Pancreas (tissue), 10 donors: Measurements from ENCODE around the gene C11orf24. TPM values are rescaled to one million over a fixed set of nuclear protein-coding genes. Genes with fewer than 3 reads are reported as not detected.

ENCODE experiments used
- ATAC-seq, 4 donors: fragments of 200-7000 bp; cut with Tn5 transposase; one replicate each; pipeline versions ENCODE4 v1.8.0 to v1.9.1; 2020; ENCODE audit warnings: mild to moderate bottlenecking in 4 of 4, moderate library complexity in 4 of 4
- DNase-seq, 6 donors: peaks; one replicate each; pipeline ENCODE4 v3.0.0-alpha.2; 2020
- FAIRE-seq: peaks from 2 replicates; lab custom pipeline; 2012; peaks lifted over from hg19 to GRCh38; lab: Jason Lieb, UNC
- H3K27ac ChIP-seq, 4 donors: fragments of 200-600 bp; sonication (generic); 1 replicate in 3 of 4; 2 replicates in 1 of 4; pipeline versions ENCODE4 v1.5.0 to v1.8.0; 2020
- H3K27me3 ChIP-seq, 4 donors: fragments of 200-600 bp; one replicate each; pipeline ENCODE4 v1.8.0; 2021
- H3K36me3 ChIP-seq, 3 donors: fragments of 200-600 bp; sonication (generic) in 1 of 3; one replicate each; pipeline versions ENCODE4 v1.5.0 to v1.8.0; 2020 to 2021
- H3K4me1 ChIP-seq, 3 donors: fragments of 200-600 bp; one replicate each; pipeline ENCODE4 v1.8.0; 2021
- H3K4me3 ChIP-seq, 4 donors: fragments of 200-600 bp; sonication (generic) in 2 of 4; one replicate each; pipeline versions ENCODE4 v1.5.0 to v1.8.0; 2020 to 2021
- H3K9me3 ChIP-seq, 4 donors: fragments of 200-600 bp; one replicate each; pipeline ENCODE4 v1.8.0; 2021
- WGBS, 2 donors: extraction: QIAGEN DNeasy Blood & Tissue Kit; methylation state at CpG; one replicate each; pipeline ENCODE4 v1.1.7; 2013; 5-methylcytosine and 5-hydroxymethylcytosine counted together
- intact Hi-C, 3 donors: fragments of 100-400 bp; cut with DNase I; formaldehyde crosslinking; loops; one replicate each; pipeline versions ENCODE4 v1.11.1 to v1.14.2; 2022
- polyA plus RNA-seq, 2 donors: library from polyadenylated mRNA; stranded (reverse); fragments of 200-250 nt; gene quantifications; one replicate each; pipeline ENCODE4 v1.2.3, GENCODE V29; 2013
- total RNA-seq, 6 donors: library from RNA; stranded (reverse); fragmentation: NEBNext Ultra II Directional in 4 of 6; extraction: Animal tissue kit (Norgen Biotek cat#: 25700) in 4 of 6; gene quantifications; one replicate each; pipeline versions ENCODE4 v1.2.1 to v1.2.4, GENCODE V29; 2021 to 2023
- TF ChIP-seq, protein P1 (sequence below), 4 donors: fragments of 200-600 bp; sonication (generic) in 3 of 4; IDR thresholded peaks; one replicate each; pipeline versions ENCODE4 v1.5.0 to v1.8.0; 2021; ENCODE audit warnings: antibody characterized with exemption in 4 of 4
- donor health status: healthy with polysubstance abuse.
- donor health status: DM: no; HTN: no; CAD: no; lungs with moderate emphysema.
- donor health status: DM: no; HTN: no; CAD: no.
- donor health status: control.
- donor health status: control.
- donor health status: Bipolar disorder and iron deficiency.
- donor health status: DM: yes; HTN: yes; CAD: no.
- donor health status: DM: no; HTN: no; CAD: no.
- donor health status: DM: no; HTN: no; CAD: no.
- donor health status: DM: yes; HTN: yes; CAD: no.

The C11orf24 gene
- total and polyA plus RNA-seq, 8 donors = 12.4 to 20.3 (median 17.8) TPM

DNA sequence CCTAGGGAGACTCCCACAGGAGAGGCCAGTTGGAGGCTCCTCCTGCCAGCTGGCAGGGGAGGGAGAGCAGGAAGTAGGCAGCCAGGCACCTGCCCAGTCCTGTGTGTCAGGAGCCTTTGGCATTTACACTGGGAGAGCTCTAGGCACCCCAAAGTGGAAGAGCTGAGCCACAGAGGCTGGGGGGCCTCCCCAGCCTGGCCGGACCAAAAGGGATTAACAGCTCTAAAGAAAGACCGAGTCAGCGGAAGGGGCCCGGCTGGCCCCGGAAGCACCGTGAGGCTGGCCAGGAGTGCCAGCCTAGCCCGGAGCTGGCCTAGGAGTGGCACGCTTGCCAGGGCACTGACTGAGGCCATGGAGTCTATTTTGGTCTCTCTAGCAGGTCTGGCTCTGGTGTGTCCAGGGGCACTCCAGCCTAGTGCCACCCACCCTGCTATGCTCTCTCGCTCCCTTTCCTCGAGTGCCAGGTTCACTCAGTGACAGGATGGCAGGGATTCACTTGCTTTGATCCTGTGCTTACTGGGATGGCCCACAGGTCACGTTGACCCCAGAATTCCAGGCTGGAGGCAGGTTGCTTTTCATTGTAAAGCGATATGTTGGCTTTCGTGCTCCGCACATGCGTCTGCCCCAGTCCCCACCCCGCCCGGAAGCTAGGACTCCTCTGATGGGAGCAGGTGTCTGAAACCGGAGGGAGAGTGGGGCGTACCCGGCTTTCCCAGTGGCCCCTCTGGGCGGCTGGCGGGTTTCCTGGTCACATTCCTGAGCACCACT lies 55.4 kb downstream of the C11orf24 start:
- no peaks in the 10 kb centered on the region for H3K36me3 ChIP-seq
- WGBS, 2 donors = 75 to 81% methylated on average over 22 of the region's 22 CpGs
- intact Hi-C loops = no loop called here
- peaks cover 0 to 6% (median under 1%) of the 10 kb centered on the region in 3 donors for H3K4me1 ChIP-seq
- H3K4me3 ChIP-seq = no peak overlapping the region
- H3K27me3 ChIP-seq = no peaks in the 10 kb centered on the region
- DNase-seq (peak; percentile 33 to 82 (median 56)), FAIRE-seq (no peak), ATAC-seq (peak in 3 of 4 donors; percentile 25 to 36 (median 33))
- H3K27ac ChIP-seq = peak overlapping the region in 2 of 4 donors; percentile 26 to 44
- no peaks in the 10 kb centered on the region for H3K9me3 ChIP-seq
- TF ChIP-seq, protein P1, sequence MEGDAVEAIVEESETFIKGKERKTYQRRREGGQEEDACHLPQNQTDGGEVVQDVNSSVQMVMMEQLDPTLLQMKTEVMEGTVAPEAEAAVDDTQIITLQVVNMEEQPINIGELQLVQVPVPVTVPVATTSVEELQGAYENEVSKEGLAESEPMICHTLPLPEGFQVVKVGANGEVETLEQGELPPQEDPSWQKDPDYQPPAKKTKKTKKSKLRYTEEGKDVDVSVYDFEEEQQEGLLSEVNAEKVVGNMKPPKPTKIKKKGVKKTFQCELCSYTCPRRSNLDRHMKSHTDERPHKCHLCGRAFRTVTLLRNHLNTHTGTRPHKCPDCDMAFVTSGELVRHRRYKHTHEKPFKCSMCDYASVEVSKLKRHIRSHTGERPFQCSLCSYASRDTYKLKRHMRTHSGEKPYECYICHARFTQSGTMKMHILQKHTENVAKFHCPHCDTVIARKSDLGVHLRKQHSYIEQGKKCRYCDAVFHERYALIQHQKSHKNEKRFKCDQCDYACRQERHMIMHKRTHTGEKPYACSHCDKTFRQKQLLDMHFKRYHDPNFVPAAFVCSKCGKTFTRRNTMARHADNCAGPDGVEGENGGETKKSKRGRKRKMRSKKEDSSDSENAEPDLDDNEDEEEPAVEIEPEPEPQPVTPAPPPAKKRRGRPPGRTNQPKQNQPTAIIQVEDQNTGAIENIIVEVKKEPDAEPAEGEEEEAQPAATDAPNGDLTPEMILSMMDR (IDR thresholded peaks at IDR 0.05) = no peak

DNA sequence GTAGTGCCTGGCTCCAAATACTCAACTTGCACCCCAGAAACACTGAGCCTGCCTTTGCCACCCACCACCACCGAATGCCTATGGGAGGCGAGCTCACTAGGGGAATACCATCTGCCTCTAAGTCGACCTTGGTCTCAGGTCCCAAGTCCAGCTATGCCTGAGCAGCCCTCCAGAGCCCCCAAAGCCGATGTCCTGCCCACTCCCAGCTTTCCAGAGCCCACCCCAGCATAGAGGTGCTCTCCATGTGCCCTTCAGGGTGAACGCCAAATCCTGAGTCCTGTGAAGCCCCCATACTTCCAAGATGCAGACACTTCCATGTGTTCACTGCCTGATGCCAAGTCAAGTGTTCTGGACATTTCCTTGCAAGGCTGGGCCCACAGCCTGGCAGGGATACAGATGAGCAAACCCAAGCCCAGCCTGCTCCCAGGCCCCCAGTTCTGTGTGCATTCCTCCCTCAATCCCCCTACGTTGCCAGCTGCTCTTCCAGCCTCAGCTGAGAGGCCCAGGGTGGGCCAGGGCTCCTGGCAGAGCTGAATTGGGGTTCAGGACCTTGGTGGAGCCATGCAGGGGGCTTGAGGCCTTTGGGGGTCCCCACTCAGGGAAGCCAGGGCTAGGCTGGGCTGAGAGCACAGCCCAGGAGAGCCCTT lies 56.1 kb downstream of the C11orf24 start:
- TF ChIP-seq, protein P1 (IDR thresholded peaks at IDR 0.05) = no peak
- whole genome bisulfite sequencing, 2 donors = 75 to 78% methylated on average over 6 of the region's 6 CpGs
- H3K36me3 ChIP-seq = no peaks in the 10 kb centered on the region
- ATAC-seq (no peak), DNase-seq (peak in 1 of 6 donors; percentile 39), FAIRE-seq (no peak)
- H3K27me3 ChIP-seq = no peaks in the 10 kb centered on the region
- peaks cover 0 to 13% (median 5%) of the 10 kb centered on the region in 3 donors for H3K4me1 ChIP-seq
- peak overlapping the region in 2 of 4 donors; percentile 26 to 44 for H3K27ac ChIP-seq
- H3K4me3 ChIP-seq = no peak overlapping the region
- no peaks in the 10 kb centered on the region for H3K9me3 ChIP-seq
- intact Hi-C loops = no loop called here

DNA sequence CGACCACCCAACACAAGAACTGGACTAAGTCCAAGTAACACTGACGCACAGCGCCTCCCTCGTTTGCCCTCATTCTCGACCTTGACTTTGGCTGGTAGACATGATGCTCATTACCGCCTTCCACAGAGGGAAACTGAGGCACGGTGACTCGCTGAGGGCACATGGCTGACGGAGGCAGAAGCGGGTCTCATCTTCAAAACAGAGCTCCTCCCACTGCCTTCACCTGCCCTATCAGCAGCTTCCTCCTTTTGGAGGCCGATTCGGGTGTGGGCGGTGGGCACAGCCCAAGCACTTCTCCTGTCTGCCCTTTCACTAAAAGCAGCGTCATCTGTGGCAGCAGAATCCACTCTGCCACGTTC lies 56.7 kb downstream of the C11orf24 start:
- FAIRE-seq (no peak), DNase-seq (peak in 3 of 6 donors; percentile 27 to 46 (median 29)), ATAC-seq (no peak)
- intact Hi-C loops = no loop called here
- Histone ChIP-seq H3K4me3 (no peak overlapping the region), H3K27me3 (no peaks in the 10 kb centered on the region), H3K36me3 (no peaks in the 10 kb centered on the region), H3K4me1 (peaks cover 0 to 14% (median 5%) of the 10 kb centered on the region in 3 donors), H3K9me3 (no peaks in the 10 kb centered on the region), H3K27ac (no peak overlapping the region)
- TF ChIP-seq, protein P1 (IDR thresholded peaks at IDR 0.05) = no peak
- WGBS, 2 donors = 77% methylated on average over 15 of the region's 15 CpGs

DNA sequence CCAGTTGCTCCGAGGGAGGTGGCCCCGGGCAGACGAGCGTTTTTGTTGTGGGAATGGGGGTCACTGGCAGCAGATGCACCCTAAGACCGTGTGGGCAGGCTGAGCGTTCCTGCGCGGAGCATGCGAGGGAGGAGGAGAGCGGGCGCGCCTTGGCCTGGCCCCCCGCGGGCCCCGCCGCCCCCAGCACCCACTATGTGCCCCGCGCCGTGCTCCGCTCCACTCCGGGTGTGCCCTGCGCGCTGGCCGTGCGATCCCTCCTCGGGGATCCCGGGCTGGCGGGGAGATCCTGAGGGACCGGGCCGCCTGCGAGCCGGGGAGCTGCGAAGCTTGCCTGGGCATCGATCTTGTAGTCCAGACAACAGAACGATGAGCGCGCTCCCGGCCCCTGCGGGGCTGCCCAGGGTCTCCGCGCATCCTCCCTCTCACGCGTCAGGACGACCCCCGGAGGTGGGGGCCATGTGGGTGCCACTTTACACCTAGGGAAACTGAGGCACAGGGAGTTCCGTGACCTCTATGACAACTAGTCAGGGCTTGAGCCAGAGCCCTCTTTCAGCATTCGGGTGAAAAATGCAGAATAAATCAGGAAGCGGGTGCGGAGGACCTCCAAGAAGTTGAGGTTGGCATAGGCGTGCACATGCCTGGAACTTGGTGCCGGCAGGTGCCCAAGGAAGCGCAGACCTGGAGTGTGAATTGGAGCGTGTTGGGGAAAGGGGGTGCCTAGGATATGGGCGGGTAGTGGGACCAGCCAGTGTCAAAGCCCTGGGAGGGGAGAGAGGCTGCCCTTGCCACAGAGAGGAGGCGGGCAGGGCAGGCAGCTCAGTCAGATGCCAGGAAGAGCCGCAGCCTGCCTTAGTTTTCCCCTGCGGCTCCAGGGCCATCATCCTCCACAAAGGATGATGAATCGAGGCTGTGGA lies 57.3 kb downstream of the C11orf24 start:
- intact Hi-C loops = no loop called here
- peak overlapping the region; percentile 67 to 77 (median 70) for H3K4me3 ChIP-seq
- no peaks in the 10 kb centered on the region for H3K9me3 ChIP-seq
- 17 to 21% methylated on average over 46 to 58 of the region's 58 CpGs for WGBS, 2 donors
- H3K36me3 ChIP-seq = no peaks in the 10 kb centered on the region
- peaks cover 0 to 14% (median 5%) of the 10 kb centered on the region in 3 donors for H3K4me1 ChIP-seq
- H3K27me3 ChIP-seq = no peaks in the 10 kb centered on the region
- peak overlapping the region; percentile 92 to 99 (median 98) for H3K27ac ChIP-seq
- DNase-seq (peak; percentile 40 to 86 (median 61)), FAIRE-seq (no peak), ATAC-seq (peak in 3 of 4 donors; percentile 3 to 8 (median 7))
- TF ChIP-seq, protein P1 (IDR thresholded peaks at IDR 0.05) = no peak
